IPS-18c (cell line): ENCODE results near the gene SNAI1.

Experiments
- H3K4me3 ChIP-seq: 2 replicates; pipeline ENCODE4 v1.7.0; 2013; ENCODE audit warnings: low read depth, mild to moderate bottlenecking, low read length, moderate library complexity; ENCODE audit not compliant: insufficient read depth
- H3K9me3 ChIP-seq: one replicate; pipeline ENCODE4 v1.6.1; 2013; ENCODE audit warnings: mild to moderate bottlenecking, low read length, moderate library complexity; ENCODE audit not compliant: control insufficient read depth, insufficient read depth

Gene SNAI1

DNA sequence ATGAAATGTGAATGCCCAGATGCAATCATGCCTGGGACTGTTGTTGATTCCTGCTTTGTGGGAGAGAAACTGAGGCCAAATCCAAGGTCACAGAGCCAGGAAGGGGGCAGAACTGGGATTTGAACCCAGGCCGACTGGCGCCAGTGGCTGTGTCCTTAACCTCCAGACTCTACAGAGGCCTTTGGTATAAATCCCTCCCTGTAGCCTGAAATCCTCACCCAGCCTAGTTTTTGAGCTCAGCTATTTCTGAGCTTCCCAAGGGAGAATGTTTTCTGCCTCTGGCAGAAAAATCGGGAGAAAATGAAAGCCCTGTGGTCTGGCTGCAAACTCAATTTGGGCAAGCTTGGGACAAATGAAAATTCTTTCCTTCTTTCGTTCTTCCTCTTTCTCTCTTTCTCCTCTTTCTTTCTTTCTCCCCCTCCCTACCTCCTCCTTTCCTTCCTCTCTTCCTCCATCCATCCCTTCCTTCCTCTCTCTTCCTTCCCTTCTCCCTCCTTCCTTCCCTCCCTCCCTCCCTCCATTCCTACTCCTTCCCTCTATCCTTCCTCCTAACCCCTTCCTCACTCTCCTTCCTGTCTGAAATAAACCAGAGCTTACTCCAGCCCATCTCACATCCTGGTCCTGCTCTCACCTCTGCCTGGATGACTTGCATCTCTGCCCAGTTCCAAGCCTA is 34.9 kb downstream of the SNAI1 start:
- no peak overlapping the region for H3K4me3 ChIP-seq
- no peaks in the 10 kb centered on the region for H3K9me3 ChIP-seq

DNA sequence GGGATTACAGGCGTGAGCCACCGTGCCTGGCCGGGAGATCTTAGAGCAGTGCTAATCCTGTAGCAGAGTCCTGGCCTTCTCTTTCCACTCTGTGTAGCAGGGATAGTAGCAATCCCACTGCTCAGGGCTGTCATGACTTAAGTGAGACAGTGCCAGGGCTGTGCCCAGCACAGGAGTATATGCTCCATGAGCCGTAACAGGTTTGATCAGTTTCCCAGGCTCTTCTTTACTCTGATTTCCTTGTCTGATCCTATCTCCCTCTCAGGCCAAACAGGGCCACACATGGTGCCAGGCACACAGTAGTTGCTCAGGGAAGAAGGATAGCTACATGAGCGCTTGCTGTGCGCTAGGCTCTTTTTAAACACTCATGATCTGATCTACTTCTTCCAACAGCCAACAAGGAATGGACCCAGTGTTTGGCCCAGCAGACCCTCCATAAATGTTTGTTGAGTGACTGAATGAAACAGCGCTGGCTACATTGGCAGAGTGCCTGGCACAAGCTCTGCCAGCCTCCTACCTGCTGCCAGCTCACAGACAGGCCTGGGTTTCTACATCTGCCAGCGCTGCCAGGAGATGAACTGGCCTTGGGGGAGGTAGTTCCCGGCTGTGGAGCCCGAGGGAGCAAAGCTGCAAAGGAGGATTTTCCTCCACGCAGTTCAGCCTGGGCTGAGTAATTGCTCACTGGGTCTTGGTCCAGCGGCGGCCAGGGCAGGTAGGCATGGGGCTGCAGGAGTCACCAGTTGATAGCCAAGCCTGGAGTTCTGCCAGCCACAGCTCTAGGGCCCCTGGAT is 36.9 kb downstream of the SNAI1 start:
- no peaks in the 10 kb centered on the region for H3K9me3 ChIP-seq
- H3K4me3 ChIP-seq, result no peak overlapping the region

DNA sequence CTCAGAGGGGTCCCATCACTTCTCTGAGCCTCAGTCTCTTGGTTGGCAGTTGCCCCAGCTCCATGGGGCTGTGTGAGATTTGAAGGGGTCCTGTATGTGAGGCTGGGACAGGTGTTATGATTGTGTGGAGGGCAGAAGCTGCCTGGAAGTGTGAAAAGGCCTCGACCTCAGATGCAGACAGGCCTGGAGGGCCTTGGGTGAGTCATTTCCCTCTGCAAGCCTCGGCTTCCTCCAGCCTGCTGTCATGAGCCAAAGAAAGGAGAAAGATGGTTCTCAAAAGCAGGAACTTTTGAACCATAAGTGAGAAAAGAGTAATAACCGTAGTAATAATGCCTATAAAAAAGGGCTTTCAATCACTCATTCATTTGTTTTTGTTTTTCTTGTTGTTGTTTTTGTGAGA is 37.5 kb downstream of the SNAI1 start:
- no peaks in the 10 kb centered on the region for H3K9me3 ChIP-seq
- no peak overlapping the region for H3K4me3 ChIP-seq

DNA sequence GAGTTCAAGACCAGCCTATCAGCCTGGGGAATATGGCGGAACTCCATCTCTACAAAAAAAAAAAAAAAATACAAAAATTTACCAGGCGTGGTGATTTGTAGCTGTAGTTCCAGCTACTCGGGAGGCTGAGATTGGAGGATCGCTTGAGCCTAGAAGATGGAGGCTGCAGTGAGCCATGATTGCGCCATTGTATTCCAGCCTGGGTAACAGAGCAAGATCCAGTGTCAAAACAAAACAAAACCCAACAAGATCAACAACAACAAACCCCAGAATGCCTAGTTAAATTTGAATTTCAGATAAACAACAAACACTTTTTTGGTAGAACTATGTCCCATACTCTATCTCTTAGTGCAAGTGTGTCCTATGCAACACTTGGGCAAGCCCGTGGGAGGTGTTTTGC is 39.9 kb downstream of the SNAI1 start:
- Histone ChIP-seq H3K9me3 (no peaks in the 10 kb centered on the region), H3K4me3 (no peak overlapping the region)

DNA sequence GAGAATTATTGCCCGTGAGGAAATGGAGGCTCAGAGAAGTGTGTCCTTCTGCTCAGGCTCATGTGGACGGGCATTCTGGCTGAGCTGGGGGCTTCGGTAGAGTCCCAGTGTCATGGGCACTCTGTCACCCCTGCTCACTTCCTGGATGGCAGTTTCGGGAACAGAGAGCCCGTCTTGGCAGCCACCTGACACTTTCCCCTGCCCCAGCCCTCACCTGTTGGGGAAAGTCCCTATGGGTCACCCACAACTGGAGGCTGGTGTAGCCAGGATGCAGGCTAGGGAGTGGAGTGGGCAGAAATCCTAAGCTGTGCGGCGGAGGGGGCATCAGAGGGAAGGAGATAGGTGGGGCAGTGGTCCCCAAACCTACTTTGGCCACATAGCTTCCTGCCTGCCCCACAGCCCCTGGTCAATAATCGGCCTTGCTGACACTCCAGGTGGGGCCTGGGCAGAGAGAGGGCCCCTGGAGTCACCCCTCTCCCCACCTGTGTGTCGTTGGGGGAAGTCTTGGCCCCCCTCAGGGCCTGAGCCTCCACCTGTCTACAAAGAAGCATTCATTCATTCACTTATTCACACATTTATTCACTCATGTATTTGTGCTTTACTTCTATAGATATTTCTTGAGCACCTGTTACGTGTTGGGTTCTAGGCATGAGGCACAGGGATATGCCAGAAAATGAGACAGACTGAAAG is 40.5 kb downstream of the SNAI1 start:
- H3K4me3 ChIP-seq, result no peak overlapping the region
- H3K9me3 ChIP-seq, result no peaks in the 10 kb centered on the region

DNA sequence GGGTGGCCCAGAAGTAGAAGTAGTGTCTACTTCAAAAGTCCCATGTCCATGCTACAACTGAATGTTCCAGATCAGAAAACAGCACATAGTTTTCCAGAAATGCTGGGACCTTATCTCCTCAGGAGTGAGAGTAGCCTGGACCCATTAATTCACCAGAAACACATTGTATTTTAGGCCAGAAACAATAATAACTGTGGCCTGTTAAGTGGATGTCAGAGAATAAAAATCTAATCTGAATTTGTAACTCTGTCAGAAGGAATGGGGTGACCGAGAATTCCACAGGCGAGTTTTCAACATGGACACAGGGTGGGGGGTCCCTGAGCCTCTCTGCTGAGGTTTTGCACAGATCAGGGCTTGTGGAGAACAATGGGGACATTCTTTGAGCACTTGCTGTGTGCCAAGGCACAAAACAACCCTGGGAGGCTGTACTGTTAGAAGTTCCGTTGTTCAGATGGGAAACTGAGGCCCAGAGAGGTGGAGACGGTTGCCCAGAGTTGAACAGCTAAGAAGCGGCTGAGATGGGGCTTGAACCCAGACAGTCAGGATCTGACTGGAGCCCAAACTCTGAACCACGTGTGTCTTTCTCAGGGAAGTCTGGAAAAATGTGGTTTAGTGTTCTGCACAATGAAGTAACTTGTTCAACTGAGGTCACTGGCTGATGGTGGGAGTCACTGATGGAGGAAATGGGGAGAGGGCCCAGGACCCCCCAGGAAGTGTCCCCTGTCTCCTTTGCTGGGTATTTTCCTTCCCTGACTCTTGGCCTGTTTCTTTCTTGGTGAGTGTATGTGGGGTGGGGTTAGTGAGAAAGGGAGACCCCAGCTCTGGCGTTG is 44.2 kb downstream of the SNAI1 start:
- H3K9me3 ChIP-seq, result no peaks in the 10 kb centered on the region
- H3K4me3 ChIP-seq, result no peak overlapping the region

DNA sequence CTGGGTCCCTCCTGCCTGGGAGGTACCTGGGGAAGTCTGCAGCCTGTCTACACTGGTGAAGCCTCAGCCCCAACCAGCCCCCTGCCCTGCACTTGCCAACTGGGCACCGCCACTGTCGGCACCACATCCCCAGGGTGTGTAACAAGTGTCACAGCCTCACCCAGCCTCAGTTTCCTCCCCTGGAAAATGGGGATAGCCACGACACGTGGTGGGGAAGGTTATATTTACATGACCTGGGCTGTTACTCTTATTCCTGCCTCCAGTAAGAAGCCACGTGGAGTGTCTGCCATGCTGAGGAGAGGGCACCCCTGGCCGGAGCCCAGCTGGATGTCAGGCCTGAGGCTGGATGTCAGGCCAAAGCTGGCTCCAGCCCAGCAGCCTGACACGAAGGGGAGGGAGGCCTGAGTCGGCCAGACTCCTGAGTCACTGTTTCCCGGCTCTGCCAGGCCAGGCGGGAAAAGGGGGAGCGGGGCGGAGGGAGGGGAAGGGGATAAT is 44.9 kb downstream of the SNAI1 start:
- Histone ChIP-seq H3K4me3 (no peak overlapping the region), H3K9me3 (no peaks in the 10 kb centered on the region)

DNA sequence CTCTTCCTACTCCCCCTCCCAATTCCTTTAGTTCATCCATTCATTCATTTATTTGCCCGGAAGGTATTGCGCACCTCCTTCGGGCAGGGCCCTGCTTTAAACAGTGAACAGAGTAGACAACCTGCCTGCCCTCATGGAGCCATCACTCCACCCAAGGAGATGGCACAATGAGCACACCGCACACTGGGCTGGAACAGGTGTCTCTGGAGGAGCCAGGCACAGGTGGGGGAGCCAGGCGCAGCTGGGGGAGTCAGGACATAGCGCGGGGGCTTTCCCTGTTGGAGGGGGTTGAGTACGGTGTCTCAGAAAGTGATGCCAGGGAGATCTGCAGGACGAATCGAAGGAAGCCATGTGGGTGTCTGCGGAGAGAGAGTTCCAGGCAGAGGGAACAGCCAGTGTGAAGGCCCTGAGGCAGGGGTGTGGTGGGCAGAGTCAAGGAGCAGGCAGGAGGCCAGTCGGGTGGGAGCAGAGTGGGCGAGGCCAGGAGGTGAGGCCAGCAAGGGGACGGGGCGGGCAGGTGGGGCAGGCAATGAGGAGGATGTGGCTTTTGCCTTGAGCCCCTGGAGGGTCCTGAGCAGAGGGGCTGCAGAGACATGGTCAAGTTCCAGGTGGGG is 46.4 kb downstream of the SNAI1 start:
- no peaks in the 10 kb centered on the region for H3K9me3 ChIP-seq
- no peak overlapping the region; the same call in 1 of the 2 replicates for H3K4me3 ChIP-seq

DNA sequence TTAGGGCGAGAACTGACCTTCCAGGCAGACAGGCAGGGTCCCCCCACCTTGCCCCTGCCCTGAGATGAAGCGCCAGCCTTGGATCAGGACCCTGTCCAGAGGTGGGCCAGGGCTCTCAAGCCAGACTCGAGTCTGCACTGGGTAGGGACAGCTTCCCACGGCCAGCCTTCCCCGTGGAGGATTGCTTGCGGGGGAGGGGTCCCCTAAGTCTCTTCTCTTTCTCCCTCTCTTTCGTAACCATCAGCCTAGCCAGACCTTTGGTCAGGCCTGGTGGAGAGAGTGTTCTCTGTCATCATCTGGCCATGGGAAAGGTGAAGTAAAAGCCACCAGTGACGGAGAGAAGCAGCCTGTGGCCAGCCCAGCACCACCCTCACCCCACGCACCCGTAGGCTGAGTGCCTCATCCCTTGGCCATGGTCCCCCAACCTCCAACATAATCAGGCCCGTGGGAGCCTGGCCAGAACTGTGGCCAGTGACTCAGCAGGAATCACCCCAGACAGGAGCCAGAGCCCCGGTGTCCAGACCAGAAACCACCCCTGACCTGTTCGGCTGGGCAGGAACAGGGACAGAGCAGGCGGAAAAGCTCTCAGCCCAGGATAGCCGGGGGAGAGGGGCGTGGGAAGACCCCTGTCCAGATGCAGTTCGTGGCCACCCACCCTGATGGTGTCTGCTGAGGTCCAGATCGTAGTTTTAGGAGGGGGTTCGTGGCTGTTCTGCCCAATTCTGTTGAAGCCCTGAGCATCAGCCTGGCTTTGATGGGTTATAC is 47.1 kb downstream of the SNAI1 start:
- Histone ChIP-seq H3K4me3 (no peak overlapping the region), H3K9me3 (no peaks in the 10 kb centered on the region)

DNA sequence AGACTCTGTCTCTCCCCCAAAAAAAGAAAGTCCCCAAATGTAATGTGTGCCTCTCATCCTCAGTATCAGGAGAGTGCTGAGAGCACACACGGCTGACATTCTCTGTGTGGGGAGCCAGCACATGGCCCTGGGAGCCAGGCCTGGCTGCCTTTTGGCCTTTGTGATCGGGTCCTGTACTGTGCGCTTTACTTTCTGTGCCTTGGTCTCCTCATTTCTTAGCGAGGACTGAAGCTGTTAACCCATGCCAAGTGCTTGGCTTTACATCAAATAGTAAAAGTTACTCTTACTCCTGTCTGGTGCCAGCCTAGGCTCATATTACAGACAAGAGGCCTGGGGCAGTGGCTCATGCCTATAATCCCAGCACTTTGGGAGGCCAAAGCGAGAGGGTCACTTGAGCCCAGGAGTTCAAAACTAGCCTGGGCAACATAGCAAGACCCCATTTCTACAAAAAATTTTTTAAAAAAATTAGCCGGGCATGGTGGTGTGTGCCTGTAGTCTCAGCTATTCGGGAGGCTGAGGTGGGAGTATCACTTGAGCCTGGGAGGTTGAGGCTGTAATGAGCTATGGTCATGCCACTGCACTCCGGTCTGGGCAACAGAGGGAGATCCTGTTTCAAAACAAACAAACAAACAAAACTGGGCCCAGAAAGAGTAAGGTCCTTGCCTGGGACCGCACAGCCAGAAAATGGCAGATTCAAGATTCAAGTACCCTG is 50.3 kb downstream of the SNAI1 start:
- no peak overlapping the region for H3K4me3 ChIP-seq
- H3K9me3 ChIP-seq, result no peaks in the 10 kb centered on the region

DNA sequence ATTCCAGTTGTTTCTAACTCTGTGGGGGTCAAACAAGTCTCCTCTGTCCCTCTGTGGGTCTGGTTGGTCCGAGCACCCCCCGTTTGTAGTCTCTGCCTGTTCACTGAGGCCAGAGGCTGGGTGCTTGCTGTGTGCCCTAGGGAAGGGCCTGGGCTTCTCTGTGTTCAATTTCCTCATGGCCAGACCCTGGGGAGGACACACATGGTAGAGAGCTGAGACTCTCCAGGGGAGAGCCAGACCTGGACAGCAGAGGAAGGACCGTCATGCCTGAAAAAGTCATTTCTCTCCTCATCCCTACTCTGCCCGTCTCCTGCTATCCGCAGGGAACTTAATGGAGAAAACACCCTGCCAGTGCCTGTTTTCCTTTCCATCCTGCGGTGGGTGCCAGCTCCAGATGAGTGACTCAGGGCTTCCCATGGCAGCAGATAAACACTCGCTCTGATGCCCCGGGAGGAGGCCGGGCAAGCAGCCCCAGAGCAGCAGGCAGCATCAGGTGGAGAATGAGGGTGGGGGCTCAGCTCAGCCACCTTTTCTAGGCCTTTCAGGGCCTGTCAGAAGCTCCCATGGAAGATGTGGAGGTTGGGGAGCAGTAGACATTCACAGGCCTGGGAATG is 51.9 kb downstream of the SNAI1 start:
- H3K4me3 ChIP-seq, result no peak overlapping the region
- H3K9me3 ChIP-seq, result no peaks in the 10 kb centered on the region

DNA sequence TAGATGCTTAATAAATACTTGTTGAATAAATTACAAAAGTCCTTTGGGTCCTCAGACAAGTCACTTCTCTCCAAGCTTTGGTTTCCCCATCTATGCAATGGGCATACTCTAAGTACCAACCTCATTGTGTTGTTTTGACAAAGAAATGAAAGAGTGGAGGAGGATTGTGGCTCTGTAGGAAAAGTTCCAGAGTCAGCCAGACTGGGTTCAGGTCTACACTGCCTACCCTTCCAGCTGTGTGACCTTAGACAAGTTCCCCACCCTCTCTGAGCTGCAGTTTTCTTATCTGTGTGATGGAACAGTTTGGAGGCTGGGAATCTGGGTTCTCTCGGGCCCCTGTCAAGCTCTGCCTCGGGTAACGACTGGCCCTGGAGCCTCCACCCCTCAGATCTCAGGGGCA is 53.9 kb downstream of the SNAI1 start:
- Histone ChIP-seq H3K4me3 (no peak overlapping the region), H3K9me3 (no peaks in the 10 kb centered on the region)

DNA sequence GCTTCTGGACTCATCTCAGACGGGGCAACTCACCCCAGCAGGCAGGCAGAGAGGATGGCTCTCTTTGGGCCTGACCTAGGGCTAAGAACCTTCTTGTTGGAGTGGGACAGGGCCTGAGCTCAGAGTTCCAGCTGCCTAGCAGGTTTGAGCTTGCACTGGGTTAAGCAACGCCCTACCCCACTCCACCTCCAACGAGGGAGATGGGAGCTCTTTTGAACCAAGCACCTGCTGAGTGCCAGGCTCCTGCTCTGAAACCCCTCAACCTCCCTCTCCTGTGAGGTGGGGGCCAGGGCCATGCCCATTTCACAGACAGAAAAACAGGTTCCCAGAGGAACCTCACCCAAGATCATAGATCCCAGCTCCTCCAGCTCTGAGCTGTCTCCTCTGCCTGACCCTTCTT is 54.3 kb downstream of the SNAI1 start:
- Histone ChIP-seq H3K4me3 (no peak overlapping the region), H3K9me3 (no peaks in the 10 kb centered on the region)

DNA sequence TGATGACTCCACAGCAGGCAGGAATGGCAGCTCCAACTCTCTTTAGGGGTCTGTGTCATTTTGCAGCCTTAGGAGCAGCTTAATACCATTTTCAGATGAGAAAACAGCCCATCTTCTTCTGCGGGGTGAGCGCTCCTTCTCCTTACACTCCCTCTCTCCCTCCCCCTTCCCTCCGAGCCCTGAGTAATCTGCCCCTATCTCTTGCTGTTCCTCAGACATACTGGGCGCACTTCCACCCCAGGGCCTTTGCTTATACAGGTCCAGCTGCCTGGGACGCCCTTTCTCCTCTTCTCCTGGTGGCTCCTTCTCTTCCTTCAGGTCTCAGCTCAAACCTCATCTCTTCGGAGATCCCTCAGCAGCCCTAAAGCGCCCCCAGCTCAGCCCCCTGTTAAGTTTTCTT is 54.8 kb downstream of the SNAI1 start:
- no peak overlapping the region for H3K4me3 ChIP-seq

DNA sequence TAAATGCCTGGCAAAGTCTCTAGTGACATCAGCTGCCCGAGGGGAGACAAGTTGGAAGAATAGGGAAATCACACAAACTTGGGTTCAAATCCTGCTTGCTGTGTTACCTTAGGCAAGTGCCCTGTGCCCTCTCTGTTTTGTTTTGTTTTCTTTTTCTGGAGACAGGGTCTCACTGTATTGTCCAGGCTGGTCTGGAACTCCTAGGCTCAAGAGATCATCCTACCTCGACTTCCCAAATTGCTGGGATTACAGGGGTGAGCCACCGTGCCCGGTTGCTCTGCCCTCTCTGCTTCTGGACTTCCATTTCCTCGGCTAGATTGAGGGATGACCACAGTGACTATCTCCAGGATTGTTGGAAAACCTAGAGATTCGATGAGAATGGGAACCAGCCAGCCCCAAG is 55.4 kb downstream of the SNAI1 start:
- H3K9me3 ChIP-seq, result no peaks in the 10 kb centered on the region
- no peak overlapping the region for H3K4me3 ChIP-seq

More for the DNA sequence above, 54.8 kb downstream of the SNAI1 start:
- no peaks in the 10 kb centered on the region for H3K9me3 ChIP-seq
